ENCODE measurements around the gene TOX3.

DNA sequence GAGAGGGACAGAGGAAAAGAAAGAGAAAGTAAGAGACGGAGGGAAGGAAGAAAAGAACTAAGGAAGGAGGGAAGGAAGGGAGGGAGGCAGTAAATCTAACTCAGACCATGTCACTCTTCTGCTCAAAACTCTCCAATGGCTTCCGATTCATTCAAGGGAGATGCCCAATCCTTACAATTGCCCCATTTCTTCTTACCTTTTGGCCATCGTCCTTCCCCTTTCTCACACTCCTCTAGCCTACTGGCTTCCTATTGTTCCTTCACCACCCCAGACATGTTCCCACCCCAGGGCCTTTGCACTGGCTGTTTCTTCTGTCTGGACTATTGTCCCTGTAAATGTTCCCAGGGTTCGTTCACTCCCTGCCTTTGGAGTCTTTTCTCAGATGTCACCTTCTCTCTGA, 72.3 kb downstream of the TOX3 start:
- TF ChIP-seq KLF1 (tag by site-specific recombination; IDR thresholded peaks at IDR 0.05), result no peak
- no peak for TF ChIP-seq ZNF548 (tag by site-specific recombination; IDR thresholded peaks at IDR 0.05)
- TF ChIP-seq ZNF138 (tag by site-specific recombination; IDR thresholded peaks at IDR 0.05; ENCODE audit: borderline replicate concordance), result no peak
- TF ChIP-seq BCL11A (tag by site-specific recombination; IDR thresholded peaks at IDR 0.05; ENCODE audit: low read depth), result no peak
- TF ChIP-seq, protein P1, sequence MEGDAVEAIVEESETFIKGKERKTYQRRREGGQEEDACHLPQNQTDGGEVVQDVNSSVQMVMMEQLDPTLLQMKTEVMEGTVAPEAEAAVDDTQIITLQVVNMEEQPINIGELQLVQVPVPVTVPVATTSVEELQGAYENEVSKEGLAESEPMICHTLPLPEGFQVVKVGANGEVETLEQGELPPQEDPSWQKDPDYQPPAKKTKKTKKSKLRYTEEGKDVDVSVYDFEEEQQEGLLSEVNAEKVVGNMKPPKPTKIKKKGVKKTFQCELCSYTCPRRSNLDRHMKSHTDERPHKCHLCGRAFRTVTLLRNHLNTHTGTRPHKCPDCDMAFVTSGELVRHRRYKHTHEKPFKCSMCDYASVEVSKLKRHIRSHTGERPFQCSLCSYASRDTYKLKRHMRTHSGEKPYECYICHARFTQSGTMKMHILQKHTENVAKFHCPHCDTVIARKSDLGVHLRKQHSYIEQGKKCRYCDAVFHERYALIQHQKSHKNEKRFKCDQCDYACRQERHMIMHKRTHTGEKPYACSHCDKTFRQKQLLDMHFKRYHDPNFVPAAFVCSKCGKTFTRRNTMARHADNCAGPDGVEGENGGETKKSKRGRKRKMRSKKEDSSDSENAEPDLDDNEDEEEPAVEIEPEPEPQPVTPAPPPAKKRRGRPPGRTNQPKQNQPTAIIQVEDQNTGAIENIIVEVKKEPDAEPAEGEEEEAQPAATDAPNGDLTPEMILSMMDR (tag by site-specific recombination; IDR thresholded peaks at IDR 0.05), result no peak
- TF ChIP-seq, protein P2, sequence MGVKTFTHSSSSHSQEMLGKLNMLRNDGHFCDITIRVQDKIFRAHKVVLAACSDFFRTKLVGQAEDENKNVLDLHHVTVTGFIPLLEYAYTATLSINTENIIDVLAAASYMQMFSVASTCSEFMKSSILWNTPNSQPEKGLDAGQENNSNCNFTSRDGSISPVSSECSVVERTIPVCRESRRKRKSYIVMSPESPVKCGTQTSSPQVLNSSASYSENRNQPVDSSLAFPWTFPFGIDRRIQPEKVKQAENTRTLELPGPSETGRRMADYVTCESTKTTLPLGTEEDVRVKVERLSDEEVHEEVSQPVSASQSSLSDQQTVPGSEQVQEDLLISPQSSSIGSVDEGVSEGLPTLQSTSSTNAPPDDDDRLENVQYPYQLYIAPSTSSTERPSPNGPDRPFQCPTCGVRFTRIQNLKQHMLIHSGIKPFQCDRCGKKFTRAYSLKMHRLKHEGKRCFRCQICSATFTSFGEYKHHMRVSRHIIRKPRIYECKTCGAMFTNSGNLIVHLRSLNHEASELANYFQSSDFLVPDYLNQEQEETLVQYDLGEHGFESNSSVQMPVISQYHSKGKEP (tag by site-specific recombination; IDR thresholded peaks at IDR 0.05), result no peak
- TF ChIP-seq ZSCAN30 (tag by site-specific recombination; IDR thresholded peaks at IDR 0.05), result no peak
- TF ChIP-seq ZIC2 (tag by site-specific recombination; IDR thresholded peaks at IDR 0.05), result no peak
- TF ChIP-seq KLF10 (tag by site-specific recombination; IDR thresholded peaks at IDR 0.05), result no peak
- no peak for TF ChIP-seq ZFP37 (tag by site-specific recombination; IDR thresholded peaks at IDR 0.05)
- no peak for TF ChIP-seq ZNF580 (tag by site-specific recombination; IDR thresholded peaks at IDR 0.05)
- TF ChIP-seq, protein P3, sequence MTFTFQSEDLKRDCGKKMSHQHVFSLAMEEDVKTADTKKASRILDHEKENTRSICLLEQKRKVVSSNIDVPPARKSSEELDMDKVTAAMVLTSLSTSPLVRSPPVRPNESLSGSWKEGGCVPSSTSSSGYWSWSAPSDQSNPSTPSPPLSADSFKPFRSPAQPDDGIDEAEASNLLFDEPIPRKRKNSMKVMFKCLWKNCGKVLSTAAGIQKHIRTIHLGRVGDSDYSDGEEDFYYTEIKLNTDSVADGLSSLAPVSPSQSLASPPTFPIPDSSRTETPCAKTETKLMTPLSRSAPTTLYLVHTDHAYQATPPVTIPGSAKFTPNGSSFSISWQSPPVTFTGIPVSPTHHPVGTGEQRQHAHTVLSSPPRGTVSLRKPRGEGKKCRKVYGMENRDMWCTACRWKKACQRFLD (tag by site-specific recombination; IDR thresholded peaks at IDR 0.05), result no peak
- TF ChIP-seq ZNF792 (tag by site-specific recombination; IDR thresholded peaks at IDR 0.05), result no peak

Data from HEK293 (cell line).